Duodenal mucosa (tissue), 2 donors: Measurements from ENCODE around the gene PASK.

ENCODE experiments used
- H3K27ac ChIP-seq: one replicate; pipeline ENCODE4 v1.7.0; 2013; ENCODE audit warnings: low read depth, low read length
- H3K27me3 ChIP-seq, 2 donors: one replicate each; pipeline ENCODE4 v1.7.0; 2013; ENCODE audit warnings: low read length in 2 of 2, control low read depth in 1 of 2; ENCODE audit not compliant: insufficient read depth in 2 of 2, control insufficient read depth in 1 of 2
- H3K36me3 ChIP-seq, 2 donors: one replicate each; pipeline ENCODE4 v1.7.0; 2013; ENCODE audit warnings: low read length in 2 of 2, control low read depth in 1 of 2; ENCODE audit not compliant: insufficient read depth in 2 of 2, control insufficient read depth in 1 of 2
- H3K4me1 ChIP-seq, 2 donors: one replicate each; pipeline ENCODE4 v1.7.0; 2013; ENCODE audit warnings: low read length in 2 of 2, control low read depth in 1 of 2; ENCODE audit not compliant: insufficient read depth in 2 of 2, control insufficient read depth in 1 of 2
- H3K4me3 ChIP-seq, 2 donors: one replicate each; pipeline ENCODE4 v1.7.0; 2013; ENCODE audit warnings: low read length in 2 of 2, low read depth in 1 of 2
- H3K9ac ChIP-seq, 2 donors: one replicate each; pipeline ENCODE4 v1.7.0; 2013; ENCODE audit warnings: low read length in 2 of 2, low read depth in 1 of 2
- H3K9me3 ChIP-seq, 2 donors: one replicate each; pipeline ENCODE4 v1.7.0; 2013; ENCODE audit warnings: low read length in 2 of 2, control low read depth in 1 of 2; ENCODE audit not compliant: control insufficient read depth in 1 of 2

Gene PASK

DNA sequence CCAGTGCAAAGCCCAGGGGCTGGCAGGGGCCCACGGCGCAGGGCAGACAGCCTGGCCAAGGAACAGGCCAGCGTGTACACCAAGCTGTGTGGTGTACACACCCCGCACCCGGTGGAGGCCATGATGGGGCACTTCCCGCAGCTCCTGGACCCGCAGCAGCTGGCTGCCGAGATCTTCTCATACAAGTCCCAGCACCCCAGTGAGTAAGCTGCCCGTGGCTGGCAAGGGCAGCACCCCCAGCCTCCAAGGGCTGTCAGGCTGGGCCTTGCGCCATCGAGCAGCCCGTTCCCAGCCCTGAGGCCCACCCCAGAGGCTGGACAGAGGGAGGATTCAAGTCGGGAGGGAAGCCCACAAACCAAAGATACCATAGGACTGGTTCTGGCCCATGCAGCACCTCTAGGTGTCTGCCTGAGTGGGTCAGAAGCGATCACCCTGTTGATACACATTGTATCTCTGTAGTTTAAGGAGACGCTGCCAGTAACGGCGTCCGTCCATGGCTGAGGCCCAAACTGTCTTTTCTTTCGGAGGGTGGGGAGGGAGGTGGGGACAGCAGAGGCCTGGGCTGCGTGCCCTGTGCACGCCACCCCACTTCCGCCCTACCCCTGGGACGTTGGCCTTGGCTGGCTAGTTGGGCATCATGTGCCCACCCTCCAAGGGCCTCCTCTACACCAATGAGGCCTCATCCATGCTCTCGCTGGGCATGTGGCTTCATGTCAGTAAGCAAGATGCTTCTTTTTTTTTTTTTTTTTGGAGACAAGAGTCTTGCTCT, 30.4 kb downstream of the PASK start:
- Histone ChIP-seq H3K9ac (no peak overlapping the region), H3K4me3 (no peak overlapping the region), H3K9me3 (no peaks in the 10 kb centered on the region), H3K27me3 (no peaks in the 10 kb centered on the region), H3K27ac (no peak overlapping the region), H3K4me1 (no peaks in the 10 kb centered on the region), H3K36me3 (peaks cover 6 to 12% of the 10 kb centered on the region in 2 donors)

DNA sequence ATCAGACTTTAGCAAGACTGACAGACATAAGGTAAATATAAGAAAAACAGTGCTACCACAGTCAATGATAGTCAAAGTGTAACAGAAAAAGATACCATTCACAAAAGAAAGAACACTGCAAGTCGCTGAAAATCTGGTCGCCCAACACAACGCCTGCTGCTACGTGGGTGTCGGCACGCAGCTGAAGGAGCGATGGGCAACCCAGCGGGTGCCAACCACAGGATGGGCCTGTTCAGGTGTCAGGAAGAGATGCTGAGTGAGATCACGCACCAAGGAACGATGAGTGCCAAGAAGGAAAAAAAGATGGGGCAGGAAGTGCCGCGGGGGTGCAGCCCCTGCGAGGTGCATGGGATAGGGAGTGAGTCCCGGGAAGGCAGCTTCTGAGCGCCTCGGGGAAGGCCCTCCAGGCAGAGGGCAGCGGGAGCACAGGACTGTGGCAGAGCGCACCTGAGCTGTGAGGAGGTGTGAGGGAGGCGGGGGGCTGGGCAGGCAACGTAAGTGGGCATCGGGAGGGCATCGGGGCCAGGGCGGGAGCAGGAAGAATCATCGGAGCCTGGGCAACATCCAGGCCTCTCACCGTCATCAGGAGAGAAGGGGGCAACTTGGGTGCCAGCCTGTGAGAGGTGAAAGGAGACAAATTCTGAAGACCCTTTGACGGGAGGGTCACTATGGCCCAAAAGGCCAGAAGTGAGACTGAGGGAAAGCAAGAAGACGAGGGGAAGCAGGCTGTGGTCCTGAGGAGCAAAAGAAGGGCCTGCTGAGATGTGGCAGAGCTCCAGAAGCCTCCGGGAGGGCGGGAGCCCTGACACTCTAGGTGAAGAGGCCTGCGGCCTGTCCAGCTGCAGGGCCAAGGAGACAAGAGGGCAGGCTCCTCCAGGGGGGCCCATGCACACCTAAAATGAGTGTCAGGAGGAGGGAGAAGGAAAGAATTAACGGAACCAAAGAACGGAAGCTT, 32.4 kb downstream of the PASK start:
- Histone ChIP-seq H3K4me3 (no peak overlapping the region), H3K9me3 (no peaks in the 10 kb centered on the region), H3K4me1 (no peaks in the 10 kb centered on the region), H3K27me3 (no peaks in the 10 kb centered on the region), H3K27ac (no peak overlapping the region), H3K9ac (no peak overlapping the region), H3K36me3 (peaks cover 0 to 17% of the 10 kb centered on the region in 2 donors)

DNA sequence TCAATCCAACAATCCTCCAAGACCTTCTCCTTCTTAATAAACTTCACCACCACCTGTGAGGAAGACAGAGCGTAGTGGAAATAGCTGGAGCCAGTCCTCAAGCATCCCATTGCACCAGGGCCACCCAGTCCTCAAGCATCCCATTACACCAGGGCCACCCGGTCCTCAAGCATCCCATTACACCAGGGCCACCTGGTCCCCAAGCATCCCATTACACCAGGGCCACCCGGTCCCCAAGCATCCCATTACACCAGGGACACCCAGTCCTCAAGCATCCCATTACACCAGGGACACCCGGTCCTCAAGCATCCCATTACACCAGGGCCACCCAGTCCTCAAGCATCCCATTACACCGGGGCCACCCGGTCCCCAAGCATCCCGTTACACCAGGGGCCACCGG, 33.9 kb downstream of the PASK start:
- no peaks in the 10 kb centered on the region for H3K27me3 ChIP-seq
- H3K36me3 ChIP-seq = peaks cover 0 to 10% of the 10 kb centered on the region in 2 donors
- no peak overlapping the region for H3K9ac ChIP-seq
- no peak overlapping the region for H3K4me3 ChIP-seq
- no peak overlapping the region for H3K27ac ChIP-seq
- no peaks in the 10 kb centered on the region for H3K4me1 ChIP-seq
- no peaks in the 10 kb centered on the region for H3K9me3 ChIP-seq

DNA sequence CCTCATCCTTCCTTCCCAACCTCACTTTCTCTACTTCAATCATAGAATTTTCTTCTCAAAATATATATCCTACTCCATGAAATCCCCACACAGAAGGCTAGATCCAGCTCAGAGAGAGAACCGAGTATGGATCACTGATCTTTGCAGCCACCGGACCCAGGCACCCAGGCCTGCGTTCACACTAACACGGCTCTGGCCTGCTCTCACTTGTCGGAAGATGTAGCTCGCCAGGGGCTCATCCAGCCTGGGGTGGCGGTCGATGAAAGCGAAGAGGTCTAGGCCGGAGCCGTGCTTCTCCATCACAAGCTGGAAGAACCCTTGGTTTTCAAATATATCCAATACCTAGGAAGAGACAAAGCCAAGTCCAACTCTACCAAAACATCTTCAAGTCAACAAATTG, 34.4 kb downstream of the PASK start:
- H3K27me3 ChIP-seq = no peaks in the 10 kb centered on the region
- no peak overlapping the region for H3K4me3 ChIP-seq
- H3K9me3 ChIP-seq = no peaks in the 10 kb centered on the region
- no peak overlapping the region for H3K9ac ChIP-seq
- H3K36me3 ChIP-seq = peaks cover 0 to 10% of the 10 kb centered on the region in 2 donors
- no peak overlapping the region for H3K27ac ChIP-seq
- no peaks in the 10 kb centered on the region for H3K4me1 ChIP-seq

DNA sequence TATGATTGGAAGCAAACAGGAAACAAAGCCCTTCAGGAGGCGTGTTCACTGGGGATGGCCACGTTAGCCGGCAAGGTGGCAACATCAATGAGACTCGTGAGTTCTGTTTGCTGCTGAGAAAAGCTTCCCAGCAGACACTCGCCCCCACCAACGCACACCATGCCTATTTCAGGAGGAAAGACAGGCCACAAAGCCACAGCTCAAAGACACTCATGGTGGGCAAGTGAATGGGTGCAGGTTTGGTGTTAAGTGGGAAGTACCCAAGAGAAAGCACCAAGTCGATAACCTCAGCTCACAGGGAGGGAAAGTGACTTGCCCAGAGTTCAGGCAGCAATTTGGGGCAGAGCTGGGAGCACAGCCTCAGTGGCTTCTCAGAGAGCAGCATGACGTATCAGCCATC, 36.7 kb downstream of the PASK start:
- Histone ChIP-seq H3K9ac (no peak overlapping the region), H3K4me3 (no peak overlapping the region), H3K36me3 (peaks cover 0 to 15% of the 10 kb centered on the region in 2 donors), H3K4me1 (peaks cover 3 to 6% of the 10 kb centered on the region in 2 donors), H3K27me3 (no peaks in the 10 kb centered on the region), H3K9me3 (no peaks in the 10 kb centered on the region), H3K27ac (no peak overlapping the region)

DNA sequence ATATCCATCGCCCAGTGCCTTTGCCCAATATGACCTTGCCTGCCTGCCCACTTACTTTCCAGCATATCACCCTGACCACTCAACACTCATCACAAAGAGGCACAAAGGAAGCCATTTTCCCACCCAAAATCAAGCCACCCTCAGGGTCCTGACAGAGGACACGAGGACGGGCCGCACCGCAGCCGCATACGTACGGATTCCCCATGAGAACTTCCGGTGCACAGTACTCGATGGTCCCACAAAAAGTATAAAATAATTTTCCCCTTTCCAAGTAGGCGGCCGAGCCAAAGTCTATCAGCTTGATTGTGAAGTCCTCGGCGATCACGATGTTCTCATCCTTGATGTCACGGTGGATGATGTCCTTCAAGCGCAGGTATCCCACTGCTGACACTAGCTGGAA, 37.2 kb downstream of the PASK start:
- H3K9me3 ChIP-seq = no peaks in the 10 kb centered on the region
- H3K27ac ChIP-seq = no peak overlapping the region
- H3K4me3 ChIP-seq = no peak overlapping the region
- H3K4me1 ChIP-seq = peaks cover 3 to 6% of the 10 kb centered on the region in 2 donors
- H3K27me3 ChIP-seq = no peaks in the 10 kb centered on the region
- H3K36me3 ChIP-seq = peaks cover 0 to 16% of the 10 kb centered on the region in 2 donors
- no peak overlapping the region for H3K9ac ChIP-seq

DNA sequence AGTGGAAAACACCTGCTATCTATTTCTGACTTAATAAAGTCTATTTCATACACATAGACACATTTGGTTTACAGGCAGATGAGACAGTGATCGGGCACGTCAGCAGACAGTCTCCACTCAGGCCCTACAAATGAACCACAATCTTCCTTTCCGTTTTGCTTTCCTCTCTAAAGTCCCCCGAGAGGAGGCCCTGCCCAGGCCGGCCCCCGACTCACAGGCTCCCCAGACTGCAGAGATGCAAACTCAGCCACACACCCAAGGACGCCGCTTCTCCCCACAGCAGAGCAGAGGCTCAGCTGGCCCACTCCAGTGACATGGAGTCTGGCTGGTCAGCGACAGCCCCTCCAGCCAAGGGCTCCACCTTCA, 37.8 kb downstream of the PASK start:
- Histone ChIP-seq H3K27me3 (no peaks in the 10 kb centered on the region), H3K4me1 (peaks cover 3 to 6% of the 10 kb centered on the region in 2 donors), H3K9me3 (no peaks in the 10 kb centered on the region), H3K9ac (no peak overlapping the region), H3K36me3 (peaks cover 0 to 18% of the 10 kb centered on the region in 2 donors), H3K27ac (no peak overlapping the region), H3K4me3 (no peak overlapping the region)

DNA sequence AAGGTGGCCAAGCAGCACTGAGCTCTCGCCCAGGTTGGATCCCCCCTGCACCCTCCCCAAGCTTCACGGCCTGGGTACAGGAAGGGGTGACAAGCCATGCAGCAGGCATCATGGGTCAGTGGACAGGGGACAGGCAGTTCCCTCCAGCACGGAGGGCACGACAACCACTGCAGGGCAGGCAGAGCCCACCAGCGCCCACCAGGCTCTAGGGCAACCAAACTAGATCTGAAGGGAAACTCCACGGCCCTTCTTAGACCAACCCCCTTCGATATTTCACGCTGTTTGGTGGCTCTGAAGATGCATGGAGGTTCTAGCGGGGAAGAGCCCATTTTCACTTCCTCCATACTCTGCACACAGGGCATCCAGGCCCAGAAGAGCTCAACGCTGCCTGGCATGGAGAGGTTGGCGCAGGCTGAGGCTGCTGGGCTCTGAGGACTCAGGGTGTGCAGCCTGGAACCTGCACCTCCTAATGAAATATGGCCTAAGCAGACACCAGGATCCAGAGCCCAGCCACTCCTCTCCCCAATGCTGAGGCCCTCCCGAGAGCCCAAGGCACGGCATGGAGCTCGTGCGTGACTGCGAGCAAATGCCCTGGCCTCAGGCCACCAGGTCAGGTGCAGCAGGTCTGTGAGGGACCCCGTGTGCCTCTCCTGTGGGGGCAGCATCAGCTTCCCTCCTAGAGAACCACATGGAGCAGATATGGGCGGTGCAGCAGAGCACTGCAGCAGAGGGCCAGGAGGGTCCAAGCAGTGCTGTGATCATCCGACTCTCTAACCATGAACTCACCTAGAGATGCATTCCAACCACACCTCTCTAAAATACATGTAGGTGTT, 38.4 kb downstream of the PASK start:
- Histone ChIP-seq H3K9ac (no peak overlapping the region), H3K4me3 (no peak overlapping the region), H3K27ac (no peak overlapping the region), H3K36me3 (peaks cover 0 to 18% of the 10 kb centered on the region in 2 donors), H3K4me1 (peaks cover 3 to 6% of the 10 kb centered on the region in 2 donors), H3K27me3 (no peaks in the 10 kb centered on the region), H3K9me3 (no peaks in the 10 kb centered on the region)

DNA sequence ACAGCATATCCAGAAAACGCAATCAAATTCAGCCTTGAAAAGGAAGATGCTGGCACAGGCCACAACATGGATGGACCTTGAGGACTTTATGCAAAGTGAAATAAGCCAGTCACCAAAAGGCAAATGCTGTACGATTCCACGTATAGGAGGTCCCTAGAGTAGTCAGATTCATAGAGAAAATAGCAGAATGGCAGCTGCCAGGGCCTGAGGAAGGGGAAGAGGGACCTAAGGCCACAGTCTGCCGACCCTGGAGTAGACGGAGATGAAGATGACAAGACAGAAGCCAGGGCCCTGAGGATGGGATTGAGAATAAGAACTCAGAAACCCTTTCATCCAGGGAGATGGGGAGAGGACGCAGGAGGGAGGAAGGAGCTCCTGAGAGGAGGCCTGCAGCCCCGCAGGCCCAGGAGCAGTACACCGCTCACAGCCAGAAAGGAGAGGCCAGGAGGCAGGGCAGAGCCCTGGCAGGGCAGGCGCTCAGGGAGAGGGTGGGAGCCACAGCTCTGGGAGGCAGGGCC, 39.1 kb downstream of the PASK start:
- no peak overlapping the region for H3K9ac ChIP-seq
- H3K9me3 ChIP-seq = no peaks in the 10 kb centered on the region
- H3K4me3 ChIP-seq = no peak overlapping the region
- H3K36me3 ChIP-seq = peaks cover 0 to 18% of the 10 kb centered on the region in 2 donors
- H3K27me3 ChIP-seq = no peaks in the 10 kb centered on the region
- H3K4me1 ChIP-seq = peaks cover 3 to 6% of the 10 kb centered on the region in 2 donors
- H3K27ac ChIP-seq = no peak overlapping the region
